K562 (cell line): ENCODE results near the gene AMFR. TPM values are rescaled to one million over a fixed set of nuclear protein-coding genes. Genes with fewer than 3 reads are reported as not detected.

Source experiments
- BRF2 ChIP-seq: IDR thresholded peaks from 3 replicates; pipeline ENCODE4 v1.6.1; 2011; ENCODE audit warnings: borderline replicate concordance, mild to moderate bottlenecking; ENCODE audit not compliant: insufficient read length, insufficient read depth
- CEBPZ ChIP-seq: fragments of 150-350 bp; IDR thresholded peaks from 2 replicates; pipeline ENCODE4 v1.6.1; 2014; ENCODE audit warnings: low read depth, mild to moderate bottlenecking, low read length, borderline replicate concordance
- CREM ChIP-seq: IDR thresholded peaks from 2 replicates; pipeline ENCODE4 v1.6.1; 2014; ENCODE audit warnings: antibody characterized with exemption, low read depth
- GABPA ChIP-seq: fragments of 200-800 bp; sonication (Bioruptor generic); conservative IDR thresholded peaks from 2 replicates; pipeline ENCODE4 v1.6.1; 2016; ENCODE audit warnings: low read depth, missing genetic modification characterization, missing compliant biosample characterization
- GTF2F1 ChIP-seq: IDR thresholded peaks from 2 replicates; pipeline ENCODE4 v1.6.1; 2011; ENCODE audit warnings: low read depth, low read length, improper control_type of control experiment
- HDAC1 ChIP-seq, 2 experiments: fragments of 450-650 bp; IDR thresholded peaks; 2 replicates each; pipeline ENCODE4 v1.6.1; 2016 to 2017; ENCODE audit warnings: inconsistent platforms in 1 of 2, mild to moderate bottlenecking in 1 of 2, moderate library complexity in 1 of 2
- HDAC6 ChIP-seq: IDR thresholded peaks from 2 replicates; pipeline ENCODE4 v1.6.1; 2012; ENCODE audit warnings: low read depth, mild to moderate bottlenecking, control low read depth, inconsistent platforms, low read length, moderate library complexity
- HNRNPL ChIP-seq: fragments of 200-400 bp; formaldehyde crosslinking; IDR thresholded peaks from 2 replicates; pipeline ENCODE4 v1.6.1; 2017; ENCODE audit warnings: low read depth, mild to moderate bottlenecking, low read length
- MAFF ChIP-seq: IDR thresholded peaks from 2 replicates; pipeline ENCODE4 v1.6.1; 2012; ENCODE audit warnings: low read length, improper control_type of control experiment
- MIER1 ChIP-seq: fragments of 450-650 bp; IDR thresholded peaks from 2 replicates; pipeline ENCODE4 v1.6.1; 2016; ENCODE audit warnings: antibody characterized with exemption, mild to moderate bottlenecking, low read depth
- RBM15 ChIP-seq: fragments of 200-400 bp; formaldehyde crosslinking; IDR thresholded peaks from 2 replicates; pipeline ENCODE4 v1.6.1; 2018; ENCODE audit warnings: mild to moderate bottlenecking, low read length, moderate library complexity; ENCODE audit not compliant: insufficient read depth
- RNF219 ChIP-seq: fragments of 250-450 bp; sonication (Bioruptor Pico); IDR thresholded peaks from 2 replicates; pipeline ENCODE4 v1.5.0; 2022; ENCODE audit warnings: mild to moderate bottlenecking
- SMARCB1 ChIP-seq: IDR thresholded peaks from 2 replicates; pipeline ENCODE4 v1.6.1; 2011; ENCODE audit warnings: improper control_type of control experiment, low read depth; ENCODE audit not compliant: insufficient read length
- SMARCC2 ChIP-seq: fragments of 450-650 bp; IDR thresholded peaks from 2 replicates; pipeline ENCODE4 v1.6.1; 2017; ENCODE audit warnings: antibody characterized with exemption, moderate library complexity, mild to moderate bottlenecking, low read depth
- SNRNP70 ChIP-seq: fragments of 200-400 bp; formaldehyde crosslinking; optimal IDR thresholded peaks from 2 replicates; pipeline ENCODE3; 2017; ENCODE audit warnings: low read depth, low read length
- ZSCAN32 ChIP-seq: fragments of 450-650 bp; formaldehyde crosslinking; IDR thresholded peaks from 2 replicates; pipeline ENCODE4 v1.4.0; 2020; ENCODE audit warnings: mild to moderate bottlenecking, moderate library complexity
- polyA plus RNA-seq, 8 experiments: library from polyadenylated mRNA; depleted of rRNA in 4 of 8; stranded (reverse) in 5 of 8; unstranded in 3 of 8; fragments of >200 nt; fragmentation: Nextera tagmentation in 2 of 8; fragmentation: Illumina TruSeq in 1 of 8; extraction: Ambion mirVana in 2 of 8; extraction: Trizol in 1 of 8; gene quantifications; 2 replicates each; pipeline versions ENCODE4 v1.2.1 to v1.2.3, GENCODE V29; 2011 to 2014; ENCODE audit warnings: inconsistent platforms in 1 of 8, missing spikeins in 1 of 8
- total RNA-seq, 7 experiments: library from RNA; depleted of rRNA in 6 of 7; stranded (reverse); fragments of >200 nt in 6 of 7; fragmentation: Illumina TruSeq in 2 of 7; extraction: Trizol in 2 of 7; gene quantifications; 2 replicates each; pipeline versions ENCODE4 v1.2.1 to v1.2.3, GENCODE V29; 2011 to 2021; ENCODE audit warnings: low replicate concordance in 1 of 7
- TF ChIP-seq, protein P1 (sequence below): sonication (generic); formaldehyde crosslinking; IDR thresholded peaks from 2 replicates; pipeline ENCODE4 v1.5.0; 2020; ENCODE audit warnings: missing genetic modification reagents
- TF ChIP-seq, protein P2 (sequence below): sonication (generic); formaldehyde crosslinking; IDR thresholded peaks from 2 replicates; pipeline ENCODE4 v1.8.1; 2023; ENCODE audit warnings: mild to moderate bottlenecking, missing genetic modification reagents, moderate library complexity

The AMFR gene
- total and polyA plus RNA-seq, 9 of the 15 experiments (the other 6 are each of a cell fraction or from before 2014, with no cell fraction given): 15.6 to 113 (median 58.4) TPM

GRCh38 chr16:56356276-56357240 lies 68.8 kb downstream of the AMFR start (continued):
- TF ChIP-seq MIER1 (no peak), GABPA (tag) (peak; percentile 31; the same call in 1 of the 2 replicates), HNRNPL (no peak), RBM15 (no peak), SMARCC2 (no peak), HDAC6 (no peak), MAFF (no peak), GTF2F1 (no peak), RNF219 (CRISPR knock-in tag) (no peak), SMARCB1 (no peak), BRF2 (no peak), ZSCAN32 (CRISPR knock-in tag) (no peak), CREM (peak; percentile 54), CEBPZ (no peak), SNRNP70 (no peak), HDAC1 (IDR thresholded peaks at IDR 0.05) (no peak)
- TF ChIP-seq, protein P1, sequence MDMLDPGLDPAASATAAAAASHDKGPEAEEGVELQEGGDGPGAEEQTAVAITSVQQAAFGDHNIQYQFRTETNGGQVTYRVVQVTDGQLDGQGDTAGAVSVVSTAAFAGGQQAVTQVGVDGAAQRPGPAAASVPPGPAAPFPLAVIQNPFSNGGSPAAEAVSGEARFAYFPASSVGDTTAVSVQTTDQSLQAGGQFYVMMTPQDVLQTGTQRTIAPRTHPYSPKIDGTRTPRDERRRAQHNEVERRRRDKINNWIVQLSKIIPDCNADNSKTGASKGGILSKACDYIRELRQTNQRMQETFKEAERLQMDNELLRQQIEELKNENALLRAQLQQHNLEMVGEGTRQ (CRISPR knock-in tag): no peak
- TF ChIP-seq, protein P2, sequence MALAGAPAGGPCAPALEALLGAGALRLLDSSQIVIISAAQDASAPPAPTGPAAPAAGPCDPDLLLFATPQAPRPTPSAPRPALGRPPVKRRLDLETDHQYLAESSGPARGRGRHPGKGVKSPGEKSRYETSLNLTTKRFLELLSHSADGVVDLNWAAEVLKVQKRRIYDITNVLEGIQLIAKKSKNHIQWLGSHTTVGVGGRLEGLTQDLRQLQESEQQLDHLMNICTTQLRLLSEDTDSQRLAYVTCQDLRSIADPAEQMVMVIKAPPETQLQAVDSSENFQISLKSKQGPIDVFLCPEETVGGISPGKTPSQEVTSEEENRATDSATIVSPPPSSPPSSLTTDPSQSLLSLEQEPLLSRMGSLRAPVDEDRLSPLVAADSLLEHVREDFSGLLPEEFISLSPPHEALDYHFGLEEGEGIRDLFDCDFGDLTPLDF (CRISPR knock-in tag): 0 out of 2 replicates have a peak, but pooled peaks have one; percentile 36
